SK-N-SH treated with all-trans-retinoic acid at 6 μM for 48 hours (cell line): ENCODE results near the gene STAB2.
A peak's percentile ranks its signal among the peaks of the same experiment; 100 is the strongest.

ENCODE experiments used
- ATAC-seq: fragments of 200-7000 bp; cut with Tn5 transposase; 3 replicates; pipeline ENCODE4 v1.9.1; 2020; ENCODE audit warnings: mild to moderate bottlenecking, moderate library complexity
- ARNTL ChIP-seq: fragments of 450-650 bp; formaldehyde crosslinking; IDR thresholded peaks from 2 replicates; pipeline ENCODE4 v1.5.0; 2020; ENCODE audit warnings: low read depth, mild to moderate bottlenecking, moderate library complexity, borderline replicate concordance
- BACH2 ChIP-seq: fragments of 250-450 bp; sonication (Bioruptor Pico); IDR thresholded peaks from 2 replicates; pipeline ENCODE4 v1.9.0; 2021; ENCODE audit warnings: mild to moderate bottlenecking, borderline replicate concordance
- CSDC2 ChIP-seq: fragments of 250-450 bp; sonication (Bioruptor Pico); IDR thresholded peaks from 2 replicates; pipeline ENCODE4 v1.5.0; 2020; ENCODE audit warnings: mild to moderate bottlenecking, moderate library complexity
- ESRRG ChIP-seq: fragments of 250-450 bp; sonication (Bioruptor Pico); IDR thresholded peaks from 2 replicates; pipeline ENCODE4 v1.6.1; 2021; ENCODE audit warnings: mild to moderate bottlenecking
- GLIS3 ChIP-seq: fragments of 250-450 bp; sonication (Bioruptor Pico); IDR thresholded peaks from 2 replicates; pipeline ENCODE4 v1.5.0; 2020; ENCODE audit warnings: mild to moderate bottlenecking, moderate library complexity
- ISL1 ChIP-seq: fragments of 250-450 bp; sonication (Bioruptor Pico); IDR thresholded peaks from 2 replicates; pipeline ENCODE4 v2.1.2; 2022; ENCODE audit warnings: mild to moderate bottlenecking, moderate library complexity
- OSR1 ChIP-seq: fragments of 250-450 bp; sonication (Bioruptor Pico); IDR thresholded peaks from 2 replicates; pipeline ENCODE4 v1.8.0; 2022; ENCODE audit warnings: moderate library complexity, mild to moderate bottlenecking, inconsistent platforms
- RARB ChIP-seq: fragments of 250-450 bp; sonication (Bioruptor Pico); IDR thresholded peaks from 2 replicates; pipeline ENCODE4 v1.8.0; 2021; ENCODE audit warnings: mild to moderate bottlenecking, moderate library complexity
- SNAI2 ChIP-seq: fragments of 250-450 bp; sonication (Bioruptor Pico); IDR thresholded peaks from 2 replicates; pipeline ENCODE4 v1.5.0; 2020; ENCODE audit warnings: mild to moderate bottlenecking, moderate library complexity
- TCF4 ChIP-seq: fragments of 250-450 bp; sonication (Bioruptor Pico); IDR thresholded peaks from 2 replicates; pipeline ENCODE4 v1.8.0; 2021; ENCODE audit warnings: mild to moderate bottlenecking, moderate library complexity, borderline replicate concordance
- TOX ChIP-seq: fragments of 250-450 bp; sonication (Bioruptor Pico); IDR thresholded peaks from 2 replicates; pipeline ENCODE4 v1.8.0; 2021; ENCODE audit warnings: mild to moderate bottlenecking, moderate library complexity, borderline replicate concordance
- ZC3H10 ChIP-seq: fragments of 250-450 bp; sonication (Bioruptor Pico); IDR thresholded peaks from 2 replicates; pipeline ENCODE4 v1.5.1; 2021; ENCODE audit warnings: mild to moderate bottlenecking, moderate library complexity
- ZFP3 ChIP-seq: fragments of 250-450 bp; sonication (Bioruptor Pico); IDR thresholded peaks from 2 replicates; pipeline ENCODE4 v1.5.0; 2020; ENCODE audit warnings: mild to moderate bottlenecking, moderate library complexity
- ZFP30 ChIP-seq: fragments of 450-650 bp; formaldehyde crosslinking; IDR thresholded peaks from 2 replicates; pipeline ENCODE4 v1.5.0; 2022; ENCODE audit warnings: mild to moderate bottlenecking, moderate library complexity
- ZNF565 ChIP-seq: fragments of 450-650 bp; formaldehyde crosslinking; conservative IDR thresholded peaks from 2 replicates; pipeline ENCODE4 v1.5.0; 2020; ENCODE audit warnings: low read depth, mild to moderate bottlenecking, moderate library complexity
- ZNF8 ChIP-seq: fragments of 450-650 bp; formaldehyde crosslinking; IDR thresholded peaks from 2 replicates; pipeline ENCODE4 v1.5.0; 2020; ENCODE audit warnings: mild to moderate bottlenecking, moderate library complexity
- TF ChIP-seq, protein P1 (sequence below): fragments of 250-450 bp; sonication (Bioruptor Pico); IDR thresholded peaks from 2 replicates; pipeline ENCODE4 v1.5.0; 2020; ENCODE audit warnings: mild to moderate bottlenecking, moderate library complexity
- TF ChIP-seq, protein P2 (sequence below): fragments of 250-450 bp; sonication (Bioruptor Pico); IDR thresholded peaks from 2 replicates; pipeline ENCODE4 v1.8.0; 2020; ENCODE audit warnings: mild to moderate bottlenecking, moderate library complexity, borderline replicate concordance
- TF ChIP-seq, protein P3 (sequence below): fragments of 250-450 bp; sonication (Bioruptor Pico); IDR thresholded peaks from 2 replicates; pipeline ENCODE4 v1.5.1; 2020; ENCODE audit warnings: low read depth, mild to moderate bottlenecking, moderate library complexity
- TF ChIP-seq, protein P4 (sequence below): fragments of 250-450 bp; sonication (Bioruptor Pico); IDR thresholded peaks from 2 replicates; pipeline ENCODE4 v1.8.0; 2021; ENCODE audit warnings: low read depth, mild to moderate bottlenecking, moderate library complexity, borderline replicate concordance
- TF ChIP-seq, protein P5 (sequence below): fragments of 250-450 bp; sonication (Bioruptor Pico); IDR thresholded peaks from 2 replicates; pipeline ENCODE4 v1.5.1; 2021; ENCODE audit warnings: mild to moderate bottlenecking, moderate library complexity

The STAB2 gene

DNA sequence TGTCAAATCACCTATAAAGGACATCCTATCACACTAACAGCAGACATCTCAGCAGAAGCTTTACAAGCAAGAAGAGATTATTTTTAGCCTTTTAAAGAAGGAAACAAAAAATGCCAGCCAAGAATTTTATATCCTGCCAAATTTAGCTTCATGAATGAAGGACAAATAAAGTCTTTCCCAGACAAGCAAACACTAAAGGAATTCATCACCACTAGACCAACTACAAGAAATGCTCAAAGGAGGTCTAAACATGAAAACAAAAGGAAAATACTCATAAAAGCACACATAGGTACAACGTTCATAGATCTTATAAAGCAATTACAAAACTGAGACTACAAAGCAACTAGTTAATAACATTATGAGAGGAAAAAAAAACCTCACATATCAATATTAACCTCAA lies 20.7 kb upstream of the STAB2 start:
- no peak for TF ChIP-seq SNAI2
- TF ChIP-seq TOX, result no peak

DNA sequence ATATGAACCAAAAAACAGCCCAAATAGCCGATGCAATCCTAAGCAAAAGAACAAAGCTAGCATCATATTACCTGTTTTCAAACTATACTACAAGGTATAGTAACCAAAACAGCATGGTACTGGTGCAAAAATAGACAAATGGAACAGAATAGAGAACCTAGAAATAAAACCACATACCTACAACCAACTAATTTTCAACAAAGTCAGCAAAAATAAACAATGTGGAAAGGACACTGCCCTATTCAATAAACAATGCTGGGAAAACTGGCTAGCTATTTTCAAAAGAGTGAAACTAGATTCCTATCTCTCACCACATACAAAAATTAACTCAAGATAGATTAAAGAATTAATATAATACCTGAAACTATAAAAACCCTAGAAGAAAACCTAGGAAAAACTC lies 17.8 kb upstream of the STAB2 start:
- TF ChIP-seq OSR1 (no peak), TCF4 (CRISPR knock-in tag) (no peak), BACH2 (no peak), ZC3H10 (CRISPR knock-in tag) (no peak), ARNTL (no peak)
- TF ChIP-seq, all 23 proteins: peak for 0
- no peak for ATAC-seq

More for the DNA sequence above, 20.7 kb upstream of the STAB2 start:
- no peak for ATAC-seq

DNA sequence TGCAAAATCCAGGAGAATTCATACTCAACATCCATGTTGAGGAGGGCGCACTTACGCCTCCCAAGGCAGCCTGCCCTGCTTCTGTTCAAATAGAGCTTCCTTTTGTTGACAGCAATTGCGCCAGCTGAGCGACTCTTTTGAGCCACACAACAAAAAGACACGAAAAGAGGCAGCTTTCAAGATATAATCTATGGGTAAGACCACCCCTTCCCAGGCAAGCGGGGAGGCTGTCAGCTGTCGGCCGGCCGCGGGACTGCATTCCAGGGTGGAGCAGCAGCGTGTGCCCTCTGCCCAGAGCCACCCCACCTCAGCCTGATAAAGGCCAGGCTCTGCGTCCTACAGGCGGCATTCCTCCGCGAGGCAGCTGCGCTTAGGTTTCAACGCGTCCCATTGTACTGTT lies 15.8 kb upstream of the STAB2 start:
- TF ChIP-seq ZNF8 (no peak), BACH2 (no peak), ZC3H10 (CRISPR knock-in tag) (no peak), RARB (CRISPR knock-in tag) (no peak), OSR1 (no peak), ZFP3 (CRISPR knock-in tag) (no peak), TCF4 (CRISPR knock-in tag) (no peak), CSDC2 (CRISPR knock-in tag) (no peak), SNAI2 (no peak), ESRRG (CRISPR knock-in tag) (no peak), ISL1 (CRISPR knock-in tag) (no peak), GLIS3 (CRISPR knock-in tag) (no peak), TOX (no peak), ZNF565 (no peak)
- TF ChIP-seq, protein P1, sequence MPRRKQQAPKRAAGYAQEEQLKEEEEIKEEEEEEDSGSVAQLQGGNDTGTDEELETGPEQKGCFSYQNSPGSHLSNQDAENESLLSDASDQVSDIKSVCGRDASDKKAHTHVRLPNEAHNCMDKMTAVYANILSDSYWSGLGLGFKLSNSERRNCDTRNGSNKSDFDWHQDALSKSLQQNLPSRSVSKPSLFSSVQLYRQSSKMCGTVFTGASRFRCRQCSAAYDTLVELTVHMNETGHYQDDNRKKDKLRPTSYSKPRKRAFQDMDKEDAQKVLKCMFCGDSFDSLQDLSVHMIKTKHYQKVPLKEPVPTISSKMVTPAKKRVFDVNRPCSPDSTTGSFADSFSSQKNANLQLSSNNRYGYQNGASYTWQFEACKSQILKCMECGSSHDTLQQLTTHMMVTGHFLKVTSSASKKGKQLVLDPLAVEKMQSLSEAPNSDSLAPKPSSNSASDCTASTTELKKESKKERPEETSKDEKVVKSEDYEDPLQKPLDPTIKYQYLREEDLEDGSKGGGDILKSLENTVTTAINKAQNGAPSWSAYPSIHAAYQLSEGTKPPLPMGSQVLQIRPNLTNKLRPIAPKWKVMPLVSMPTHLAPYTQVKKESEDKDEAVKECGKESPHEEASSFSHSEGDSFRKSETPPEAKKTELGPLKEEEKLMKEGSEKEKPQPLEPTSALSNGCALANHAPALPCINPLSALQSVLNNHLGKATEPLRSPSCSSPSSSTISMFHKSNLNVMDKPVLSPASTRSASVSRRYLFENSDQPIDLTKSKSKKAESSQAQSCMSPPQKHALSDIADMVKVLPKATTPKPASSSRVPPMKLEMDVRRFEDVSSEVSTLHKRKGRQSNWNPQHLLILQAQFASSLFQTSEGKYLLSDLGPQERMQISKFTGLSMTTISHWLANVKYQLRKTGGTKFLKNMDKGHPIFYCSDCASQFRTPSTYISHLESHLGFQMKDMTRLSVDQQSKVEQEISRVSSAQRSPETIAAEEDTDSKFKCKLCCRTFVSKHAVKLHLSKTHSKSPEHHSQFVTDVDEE (CRISPR knock-in tag), result no peak
- TF ChIP-seq, protein P2, sequence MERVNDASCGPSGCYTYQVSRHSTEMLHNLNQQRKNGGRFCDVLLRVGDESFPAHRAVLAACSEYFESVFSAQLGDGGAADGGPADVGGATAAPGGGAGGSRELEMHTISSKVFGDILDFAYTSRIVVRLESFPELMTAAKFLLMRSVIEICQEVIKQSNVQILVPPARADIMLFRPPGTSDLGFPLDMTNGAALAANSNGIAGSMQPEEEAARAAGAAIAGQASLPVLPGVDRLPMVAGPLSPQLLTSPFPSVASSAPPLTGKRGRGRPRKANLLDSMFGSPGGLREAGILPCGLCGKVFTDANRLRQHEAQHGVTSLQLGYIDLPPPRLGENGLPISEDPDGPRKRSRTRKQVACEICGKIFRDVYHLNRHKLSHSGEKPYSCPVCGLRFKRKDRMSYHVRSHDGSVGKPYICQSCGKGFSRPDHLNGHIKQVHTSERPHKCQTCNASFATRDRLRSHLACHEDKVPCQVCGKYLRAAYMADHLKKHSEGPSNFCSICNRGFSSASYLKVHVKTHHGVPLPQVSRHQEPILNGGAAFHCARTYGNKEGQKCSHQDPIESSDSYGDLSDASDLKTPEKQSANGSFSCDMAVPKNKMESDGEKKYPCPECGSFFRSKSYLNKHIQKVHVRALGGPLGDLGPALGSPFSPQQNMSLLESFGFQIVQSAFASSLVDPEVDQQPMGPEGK, result no peak
- TF ChIP-seq, protein P3, sequence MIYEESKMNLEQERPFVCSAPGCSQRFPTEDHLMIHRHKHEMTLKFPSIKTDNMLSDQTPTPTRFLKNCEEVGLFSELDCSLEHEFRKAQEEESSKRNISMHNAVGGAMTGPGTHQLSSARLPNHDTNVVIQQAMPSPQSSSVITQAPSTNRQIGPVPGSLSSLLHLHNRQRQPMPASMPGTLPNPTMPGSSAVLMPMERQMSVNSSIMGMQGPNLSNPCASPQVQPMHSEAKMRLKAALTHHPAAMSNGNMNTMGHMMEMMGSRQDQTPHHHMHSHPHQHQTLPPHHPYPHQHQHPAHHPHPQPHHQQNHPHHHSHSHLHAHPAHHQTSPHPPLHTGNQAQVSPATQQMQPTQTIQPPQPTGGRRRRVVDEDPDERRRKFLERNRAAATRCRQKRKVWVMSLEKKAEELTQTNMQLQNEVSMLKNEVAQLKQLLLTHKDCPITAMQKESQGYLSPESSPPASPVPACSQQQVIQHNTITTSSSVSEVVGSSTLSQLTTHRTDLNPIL, result no peak
- TF ChIP-seq, protein P4, sequence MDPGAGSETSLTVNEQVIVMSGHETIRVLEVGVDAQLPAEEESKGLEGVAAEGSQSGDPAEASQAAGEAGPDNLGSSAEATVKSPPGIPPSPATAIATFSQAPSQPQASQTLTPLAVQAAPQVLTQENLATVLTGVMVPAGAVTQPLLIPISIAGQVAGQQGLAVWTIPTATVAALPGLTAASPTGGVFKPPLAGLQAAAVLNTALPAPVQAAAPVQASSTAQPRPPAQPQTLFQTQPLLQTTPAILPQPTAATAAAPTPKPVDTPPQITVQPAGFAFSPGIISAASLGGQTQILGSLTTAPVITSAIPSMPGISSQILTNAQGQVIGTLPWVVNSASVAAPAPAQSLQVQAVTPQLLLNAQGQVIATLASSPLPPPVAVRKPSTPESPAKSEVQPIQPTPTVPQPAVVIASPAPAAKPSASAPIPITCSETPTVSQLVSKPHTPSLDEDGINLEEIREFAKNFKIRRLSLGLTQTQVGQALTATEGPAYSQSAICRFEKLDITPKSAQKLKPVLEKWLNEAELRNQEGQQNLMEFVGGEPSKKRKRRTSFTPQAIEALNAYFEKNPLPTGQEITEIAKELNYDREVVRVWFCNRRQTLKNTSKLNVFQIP, result no peak
- TF ChIP-seq, protein P5, sequence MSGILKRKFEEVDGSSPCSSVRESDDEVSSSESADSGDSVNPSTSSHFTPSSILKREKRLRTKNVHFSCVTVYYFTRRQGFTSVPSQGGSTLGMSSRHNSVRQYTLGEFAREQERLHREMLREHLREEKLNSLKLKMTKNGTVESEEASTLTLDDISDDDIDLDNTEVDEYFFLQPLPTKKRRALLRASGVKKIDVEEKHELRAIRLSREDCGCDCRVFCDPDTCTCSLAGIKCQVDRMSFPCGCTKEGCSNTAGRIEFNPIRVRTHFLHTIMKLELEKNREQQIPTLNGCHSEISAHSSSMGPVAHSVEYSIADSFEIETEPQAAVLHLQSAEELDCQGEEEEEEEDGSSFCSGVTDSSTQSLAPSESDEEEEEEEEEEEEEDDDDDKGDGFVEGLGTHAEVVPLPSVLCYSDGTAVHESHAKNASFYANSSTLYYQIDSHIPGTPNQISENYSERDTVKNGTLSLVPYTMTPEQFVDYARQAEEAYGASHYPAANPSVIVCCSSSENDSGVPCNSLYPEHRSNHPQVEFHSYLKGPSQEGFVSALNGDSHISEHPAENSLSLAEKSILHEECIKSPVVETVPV, result no peak
- ATAC-seq, result peak; percentile 44

DNA sequence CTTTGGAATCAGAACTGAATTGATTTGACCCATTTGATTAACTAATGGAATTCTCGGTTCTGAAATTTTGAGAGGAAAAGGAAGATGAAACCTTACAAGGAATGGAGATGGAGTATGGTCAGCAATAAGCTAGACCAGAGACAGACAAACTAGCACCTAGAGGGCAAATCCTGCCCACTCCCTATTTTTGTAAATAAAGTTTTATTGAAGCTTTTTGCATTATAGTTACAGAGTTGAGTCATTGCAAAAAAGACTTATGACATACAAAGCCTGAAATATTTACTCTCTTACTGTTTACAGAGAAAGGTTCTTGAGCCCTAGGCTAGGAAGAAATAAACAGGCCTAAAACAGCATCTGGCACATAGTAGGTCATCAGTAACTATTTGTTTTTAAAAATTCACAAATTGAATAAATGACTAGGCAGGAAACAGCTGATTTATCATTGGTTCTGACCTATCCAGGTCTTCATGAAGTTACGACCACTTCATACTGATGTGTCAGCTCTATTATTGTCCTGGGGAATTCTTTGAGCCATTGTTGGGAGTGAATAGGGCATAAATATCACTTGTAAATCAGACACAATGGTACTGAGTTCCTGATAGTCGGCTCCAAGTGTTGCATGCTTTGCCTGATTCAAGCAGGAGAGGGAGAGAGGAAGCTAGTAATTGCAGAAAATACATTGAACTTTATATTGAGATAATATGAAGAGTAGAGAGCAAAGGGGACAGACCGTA lies 14.6 kb upstream of the STAB2 start:
- ATAC-seq, result no peak
- TF ChIP-seq, protein P1 (CRISPR knock-in tag), result no peak
- TF ChIP-seq RARB (CRISPR knock-in tag), result no peak
- no peak for TF ChIP-seq SNAI2
- no peak for TF ChIP-seq ZNF8
- TF ChIP-seq, protein P4, result no peak
- TF ChIP-seq ZC3H10 (CRISPR knock-in tag), result no peak
- TF ChIP-seq ZNF565, result no peak
- no peak for TF ChIP-seq BACH2
- TF ChIP-seq CSDC2 (CRISPR knock-in tag), result no peak
- no peak for TF ChIP-seq ZFP30 (CRISPR knock-in tag)
- TF ChIP-seq, all 23 proteins: peak for 0
